Ovary (tissue), 9 donors: Measurements from ENCODE around the gene ST3GAL5. TPM values are rescaled to one million over a fixed set of nuclear protein-coding genes. Genes with fewer than 3 reads are reported as not detected.

Experiments
- DNase-seq, 5 donors: peaks; one replicate each; pipeline ENCODE4 v3.0.0-alpha.2; 2019 to 2020
- H3K27ac ChIP-seq, 2 donors: fragments of 200-600 bp; one replicate each; pipeline versions ENCODE4 v1.5.1 to v1.8.0; 2019 to 2022
- H3K27me3 ChIP-seq: fragments of 200-600 bp; one replicate; pipeline ENCODE4 v1.8.0; 2022
- H3K36me3 ChIP-seq: fragments of 200-600 bp; sonication (generic); one replicate; pipeline ENCODE4 v1.5.1; 2019
- H3K4me1 ChIP-seq: one replicate; pipeline ENCODE4 v1.8.1; 2013; ENCODE audit warnings: mild to moderate bottlenecking, moderate library complexity; ENCODE audit not compliant: insufficient read depth
- H3K4me3 ChIP-seq: fragments of 200-600 bp; sonication (generic); one replicate; pipeline ENCODE4 v1.5.1; 2017
- H3K9me3 ChIP-seq, 2 donors: fragments of 200-600 bp in 1 of 2; sonication (generic) in 1 of 2; one replicate each; pipeline versions ENCODE4 v1.5.1 to v1.8.1; 2013 to 2019; ENCODE audit warnings: mild to moderate bottlenecking in 1 of 2, moderate library complexity in 1 of 2
- CTCF ChIP-seq, 3 donors: fragments of 450-650 bp in 2 of 3; fragments of 200-600 bp in 1 of 3; IDR thresholded peaks; one replicate each; pipeline versions ENCODE4 v1.5.1 to v1.8.0; 2016 to 2022; ENCODE audit warnings: antibody characterized with exemption in 3 of 3, mild to moderate bottlenecking in 1 of 3
- EP300 ChIP-seq: sonication (generic); formaldehyde crosslinking; IDR thresholded peaks from one replicate; pipeline ENCODE4 v1.6.1; 2017; ENCODE audit warnings: antibody characterized with exemption
- POLR2A ChIP-seq: fragments of 450-650 bp; IDR thresholded peaks from one replicate; pipeline ENCODE4 v1.6.1; 2017; ENCODE audit warnings: antibody characterized with exemption, mild to moderate bottlenecking, moderate library complexity
- WGBS, 3 donors: extraction: QIAGEN DNeasy Blood & Tissue Kit in 1 of 3; methylation state at CpG; one replicate each; pipeline versions ENCODE4 v1.1.5 to v1.1.7; 2013 to 2017; 5-methylcytosine and 5-hydroxymethylcytosine counted together
- intact Hi-C, 4 donors: fragments of 100-400 bp; cut with DNase I; formaldehyde crosslinking; loops; one replicate each; pipeline versions ENCODE4 v1.11.0 to v1.15.1; 2022 to 2023
- polyA plus RNA-seq, 2 donors: library from polyadenylated mRNA; stranded (reverse); fragments of 200-250 nt in 1 of 2; fragments of 350-450 nt in 1 of 2; fragmentation: Illumina TruSeq in 1 of 2; extraction: RNeasy Lipid Tissue Mini Kit (QIAGEN cat#74804) in 1 of 2; gene quantifications; one replicate each; pipeline ENCODE4 v1.2.3, GENCODE V29; 2013 to 2014
- total RNA-seq, 7 donors: library from RNA; depleted of rRNA in 2 of 7; stranded (reverse); fragments of >200 nt in 2 of 7; fragmentation: NEBNext Ultra II Directional in 3 of 7; extraction: Animal tissue kit (Norgen Biotek cat#: 25700) in 3 of 7; gene quantifications; one replicate each; pipeline versions ENCODE4 v1.1.0 to v1.2.4, GENCODE V29; 2016 to 2023
- donor health status: DM: no; HTN: no; CAD: no; lungs with moderate emphysema.
- donor health status: DM: no; HTN: no; CAD: no.
- donor health status: Bipolar disorder and iron deficiency.
- donor health status: DM: yes; HTN: yes; CAD: no.
- donor health status: DM: no; HTN: no; CAD: no.
- donor health status: DM: yes; HTN: yes; CAD: no.

Gene ST3GAL5
- total and polyA plus RNA-seq, 9 donors: 11.6 to 52.7 (median 22.2) TPM

- TF ChIP-seq EP300: no peak
- TF ChIP-seq CTCF (IDR thresholded peaks at IDR 0.05): no peak
- no peak for TF ChIP-seq POLR2A
- intact Hi-C loops: no loop called here
- Histone ChIP-seq H3K9me3 (no peaks in the 10 kb centered on the region), H3K27me3 (no peaks in the 10 kb centered on the region), H3K4me1 (peaks cover 15% of the 10 kb centered on the region), H3K36me3 (no peaks in the 10 kb centered on the region), H3K4me3 (no peak overlapping the region), H3K27ac (no peak overlapping the region)
- no peak for DNase-seq
- 35 to 45% (median 43%) methylated on average over 5 of the region's 5 CpGs for WGBS, 3 donors
Observed at GRCh38 chr2:85920810-85921545, 32.2 kb upstream of the ST3GAL5 start.

GRCh38 chr2:85917887-85918795 is 29.4 kb upstream of the ST3GAL5 start:
- no peaks in the 10 kb centered on the region for H3K27me3 ChIP-seq
- H3K4me3 ChIP-seq: no peak overlapping the region
- TF ChIP-seq EP300 (no peak), POLR2A (no peak), CTCF (IDR thresholded peaks at IDR 0.05) (no peak)
- no peak for DNase-seq
- intact Hi-C loops: no loop called here
- 51 to 88% (median 67%) methylated on average over 3 of the region's 3 CpGs for WGBS, 3 donors
- no peaks in the 10 kb centered on the region for H3K36me3 ChIP-seq
- no peaks in the 10 kb centered on the region for H3K9me3 ChIP-seq
- H3K27ac ChIP-seq: no peak overlapping the region
- H3K4me1 ChIP-seq: peaks cover 15% of the 10 kb centered on the region

GRCh38 chr2:85915606-85916303 is 27.0 kb upstream of the ST3GAL5 start:
- no peak for TF ChIP-seq EP300
- no peak for TF ChIP-seq POLR2A
- TF ChIP-seq CTCF (IDR thresholded peaks at IDR 0.05): no peak
- 55 to 84% (median 65%) methylated on average over 3 of the region's 3 CpGs for WGBS, 3 donors
- no peaks in the 10 kb centered on the region for H3K27me3 ChIP-seq
- DNase-seq: no peak
- H3K4me1 ChIP-seq: peaks cover 6% of the 10 kb centered on the region
- intact Hi-C loops: no loop called here
- no peaks in the 10 kb centered on the region for H3K36me3 ChIP-seq
- H3K27ac ChIP-seq: no peak overlapping the region
- no peak overlapping the region for H3K4me3 ChIP-seq
- no peaks in the 10 kb centered on the region for H3K9me3 ChIP-seq

GRCh38 chr2:85914922-85915321 is 26.1 kb upstream of the ST3GAL5 start:
- no peak for DNase-seq
- no peaks in the 10 kb centered on the region for H3K9me3 ChIP-seq
- no peaks in the 10 kb centered on the region for H3K36me3 ChIP-seq
- no peak overlapping the region for H3K4me3 ChIP-seq
- peaks cover 7% of the 10 kb centered on the region for H3K4me1 ChIP-seq
- TF ChIP-seq EP300 (no peak), CTCF (IDR thresholded peaks at IDR 0.05) (no peak), POLR2A (no peak)
- no peaks in the 10 kb centered on the region for H3K27me3 ChIP-seq
- intact Hi-C loops: no loop called here
- WGBS, 3 donors: 47 to 71% (median 62%) methylated on average over 2 of the region's 2 CpGs
- H3K27ac ChIP-seq: no peak overlapping the region
